Liver (tissue), 3 donors: Measurements from ENCODE around the gene RNF19B.

ENCODE experiments used
- ATF3 ChIP-seq: IDR thresholded peaks from 2 replicates; pipeline ENCODE4 v1.6.1; 2016; ENCODE audit warnings: antibody characterized with exemption
- CTCF ChIP-seq: fragments of 150-350 bp; IDR thresholded peaks from 2 replicates; pipeline ENCODE4 v1.5.1; 2017; ENCODE audit warnings: improper control_type of control experiment, low read depth, low read length; ENCODE audit not compliant: missing input control
- EGR1 ChIP-seq, 2 donors: IDR thresholded peaks; 2 replicates each; pipeline ENCODE4 v1.6.1; 2016 to 2018; ENCODE audit warnings: antibody characterized with exemption in 2 of 2, low read depth in 2 of 2
- FOXA1 ChIP-seq: IDR thresholded peaks from 2 replicates; pipeline ENCODE4 v1.6.1; 2016; ENCODE audit warnings: antibody characterized with exemption
- GABPA ChIP-seq, 2 donors: IDR thresholded peaks in 1 of 2; conservative IDR thresholded peaks in 1 of 2; 2 replicates each; pipeline ENCODE4 v1.6.1; 2016; ENCODE audit warnings: antibody characterized with exemption in 2 of 2, mild to moderate bottlenecking in 1 of 2, moderate library complexity in 1 of 2
- HNF4A ChIP-seq, 2 donors: conservative IDR thresholded peaks; 2 replicates each; pipeline ENCODE4 v1.6.1; 2016; ENCODE audit warnings: antibody characterized with exemption in 2 of 2, mild to moderate bottlenecking in 2 of 2
- JUND ChIP-seq, 2 donors: IDR thresholded peaks; 2 replicates each; pipeline ENCODE4 v1.6.1; 2016; ENCODE audit warnings: antibody characterized with exemption in 2 of 2
- MAX ChIP-seq: IDR thresholded peaks from 2 replicates; pipeline ENCODE4 v1.6.1; 2016; ENCODE audit warnings: antibody characterized with exemption
- RAD21 ChIP-seq, 2 donors: IDR thresholded peaks; 2 replicates each; pipeline ENCODE4 v1.6.1; 2016; ENCODE audit warnings: antibody characterized with exemption in 2 of 2, mild to moderate bottlenecking in 2 of 2
- REST ChIP-seq: IDR thresholded peaks from 2 replicates; pipeline ENCODE4 v1.6.1; 2016; ENCODE audit warnings: antibody characterized with exemption, mild to moderate bottlenecking
- SP1 ChIP-seq: IDR thresholded peaks from 2 replicates; pipeline ENCODE4 v1.6.1; 2018; ENCODE audit warnings: antibody characterized with exemption, mild to moderate bottlenecking
- TAF1 ChIP-seq: conservative IDR thresholded peaks from 2 replicates; pipeline ENCODE4 v1.6.1; 2016; ENCODE audit warnings: antibody characterized with exemption, mild to moderate bottlenecking
- YY1 ChIP-seq: IDR thresholded peaks from 2 replicates; pipeline ENCODE4 v1.6.1; 2016; ENCODE audit warnings: antibody characterized with exemption, mild to moderate bottlenecking
- ZBTB33 ChIP-seq: IDR thresholded peaks from 2 replicates; pipeline ENCODE4 v1.6.1; 2016; ENCODE audit warnings: antibody characterized with exemption
- donor health status: healthy.
- donor health status: healthy.

- no peak for TF ChIP-seq CTCF
- no peak for TF ChIP-seq TAF1
- no peak for TF ChIP-seq GABPA (IDR thresholded peaks at IDR 0.05 in 1 of 2, conservative IDR thresholded peaks at IDR 0.05 in 1 of 2)
- TF ChIP-seq MAX, result no peak
- no peak for TF ChIP-seq RAD21 (IDR thresholded peaks at IDR 0.05)
- TF ChIP-seq JUND (IDR thresholded peaks at IDR 0.05), result no peak
- no peak for TF ChIP-seq EGR1 (IDR thresholded peaks at IDR 0.05; ENCODE audit: low read depth in 2 of 2)
- no peak for TF ChIP-seq ATF3
- no peak for TF ChIP-seq SP1
- TF ChIP-seq YY1, result no peak
- TF ChIP-seq ZBTB33, result no peak
- TF ChIP-seq FOXA1, result no peak
- TF ChIP-seq REST, result no peak
- TF ChIP-seq HNF4A (conservative IDR thresholded peaks at IDR 0.05), result no peak
Measured at GRCh38 chr1:33005117-33005837, 40.7 kb upstream of the RNF19B start.
